HL-60 (cell line): ENCODE results near the gene SORCS2.

Source experiments
- DNase-seq, 2 experiments: peaks; one replicate each; pipeline ENCODE4 v3.0.0-alpha.2; 2010 to 2020; ENCODE audit warnings: low read depth in 1 of 2, low spot score in 1 of 2
- H3K27ac ChIP-seq: fragments of 250-450 bp; sonication (Bioruptor Pico); replicated peaks from 2 replicates; pipeline ENCODE4 v1.5.1; 2020; ENCODE audit warnings: mild to moderate bottlenecking, moderate library complexity
- H3K27me3 ChIP-seq: fragments of 250-450 bp; sonication (Bioruptor Pico); 2 replicates; pipeline ENCODE4 v1.5.1; 2021; ENCODE audit warnings: mild to moderate bottlenecking, moderate library complexity; ENCODE audit not compliant: insufficient read depth, poor library complexity, severe bottlenecking
- H3K4me3 ChIP-seq: replicated peaks from 2 replicates; pipeline ENCODE4 v1.5.1; 2011; ENCODE audit warnings: mild to moderate bottlenecking, control low read depth, low read length; ENCODE audit not compliant: insufficient read depth
- GABPA ChIP-seq: IDR thresholded peaks from 2 replicates; pipeline ENCODE4 v1.6.1; 2012; ENCODE audit warnings: low read depth
- POLR2AphosphoS5 ChIP-seq: IDR thresholded peaks from 2 replicates; pipeline ENCODE4 v1.6.1; 2012; ENCODE audit warnings: low read depth
- REST ChIP-seq: IDR thresholded peaks from 2 replicates; pipeline ENCODE4 v1.6.1; 2012; ENCODE audit warnings: low read depth; ENCODE audit not compliant: insufficient replicate concordance
- SPI1 ChIP-seq: IDR thresholded peaks from 2 replicates; pipeline ENCODE4 v1.6.1; 2012; ENCODE audit warnings: low read depth, mild to moderate bottlenecking, borderline replicate concordance
- TF ChIP-seq, protein P1 (sequence below): IDR thresholded peaks from one replicate; pipeline ENCODE4 v1.5.1; 2011; ENCODE audit warnings: low read length, control low read depth, inconsistent platforms; ENCODE audit not compliant: insufficient read depth

Gene SORCS2

DNA sequence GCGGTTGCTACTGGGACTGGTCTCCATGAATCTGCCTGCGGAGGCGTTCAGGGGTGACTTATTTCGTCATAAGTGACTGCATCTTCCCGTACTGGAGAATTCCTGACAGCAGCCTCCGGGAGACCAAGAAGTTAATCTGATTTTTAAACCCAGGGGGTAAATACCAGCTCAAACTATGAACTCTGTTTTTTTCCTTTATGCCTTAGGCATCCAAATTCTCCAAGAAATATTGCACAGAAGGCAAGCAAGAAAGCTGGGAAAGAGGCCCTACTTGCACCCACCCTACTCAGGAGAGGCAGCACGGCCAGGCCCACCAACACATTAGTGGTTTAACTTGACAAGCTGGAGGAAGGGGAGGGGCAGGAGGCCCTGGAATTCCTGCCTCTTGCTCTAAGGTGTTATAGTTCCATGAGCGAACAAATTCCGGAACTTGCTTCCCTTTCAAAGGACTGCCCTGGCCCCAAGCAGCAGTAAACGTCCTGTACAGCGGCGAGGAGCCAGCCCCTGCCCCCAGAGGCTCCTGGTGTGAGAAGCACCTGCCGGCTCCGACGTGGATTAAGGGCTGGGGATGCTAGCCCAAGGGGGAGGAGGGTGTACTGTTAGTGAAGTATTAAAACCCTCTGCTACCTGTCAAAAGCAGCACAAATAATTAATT, 570.2 kb downstream of the SORCS2 start:
- Histone ChIP-seq H3K4me3 (no peak overlapping the region), H3K27me3 (peaks cover 8% of the 10 kb centered on the region), H3K27ac (no peak overlapping the region)
- TF ChIP-seq REST (no peak), POLR2AphosphoS5 (no peak), SPI1 (no peak), GABPA (no peak)
- TF ChIP-seq, protein P1, sequence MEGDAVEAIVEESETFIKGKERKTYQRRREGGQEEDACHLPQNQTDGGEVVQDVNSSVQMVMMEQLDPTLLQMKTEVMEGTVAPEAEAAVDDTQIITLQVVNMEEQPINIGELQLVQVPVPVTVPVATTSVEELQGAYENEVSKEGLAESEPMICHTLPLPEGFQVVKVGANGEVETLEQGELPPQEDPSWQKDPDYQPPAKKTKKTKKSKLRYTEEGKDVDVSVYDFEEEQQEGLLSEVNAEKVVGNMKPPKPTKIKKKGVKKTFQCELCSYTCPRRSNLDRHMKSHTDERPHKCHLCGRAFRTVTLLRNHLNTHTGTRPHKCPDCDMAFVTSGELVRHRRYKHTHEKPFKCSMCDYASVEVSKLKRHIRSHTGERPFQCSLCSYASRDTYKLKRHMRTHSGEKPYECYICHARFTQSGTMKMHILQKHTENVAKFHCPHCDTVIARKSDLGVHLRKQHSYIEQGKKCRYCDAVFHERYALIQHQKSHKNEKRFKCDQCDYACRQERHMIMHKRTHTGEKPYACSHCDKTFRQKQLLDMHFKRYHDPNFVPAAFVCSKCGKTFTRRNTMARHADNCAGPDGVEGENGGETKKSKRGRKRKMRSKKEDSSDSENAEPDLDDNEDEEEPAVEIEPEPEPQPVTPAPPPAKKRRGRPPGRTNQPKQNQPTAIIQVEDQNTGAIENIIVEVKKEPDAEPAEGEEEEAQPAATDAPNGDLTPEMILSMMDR, result no peak
- no peak for DNase-seq

DNA sequence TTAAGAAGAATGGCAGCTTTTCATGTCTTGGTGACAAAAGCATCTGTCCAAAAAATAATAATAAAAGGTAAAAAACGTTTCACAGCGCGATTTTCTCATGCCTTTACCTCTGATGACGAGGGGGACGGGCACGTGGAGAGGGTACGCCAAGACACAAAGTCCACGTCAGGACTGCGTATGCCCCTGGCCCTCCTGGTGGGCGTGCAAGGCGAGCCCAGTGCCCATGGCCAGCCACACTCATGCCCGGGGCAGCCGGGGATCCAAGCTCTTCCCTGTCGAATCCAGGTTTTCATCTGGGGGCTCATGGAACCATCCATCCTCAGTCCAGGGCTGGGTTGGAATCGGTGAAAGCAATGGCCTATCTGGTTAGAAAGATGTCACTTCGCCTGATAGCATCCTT, 570.8 kb downstream of the SORCS2 start:
- no peak for DNase-seq
- H3K27ac ChIP-seq, result no peak overlapping the region
- H3K4me3 ChIP-seq, result no peak overlapping the region
- TF ChIP-seq GABPA (no peak), SPI1 (no peak), POLR2AphosphoS5 (no peak), REST (no peak)
- TF ChIP-seq, protein P1, result no peak
- peaks cover 8% of the 10 kb centered on the region for H3K27me3 ChIP-seq

- Histone ChIP-seq H3K27ac (no peak overlapping the region), H3K27me3 (peaks cover 8% of the 10 kb centered on the region), H3K4me3 (no peak overlapping the region)
- DNase-seq, result no peak
- no peak for TF ChIP-seq GABPA
- TF ChIP-seq, protein P1, result no peak
- no peak for TF ChIP-seq POLR2AphosphoS5
- no peak for TF ChIP-seq SPI1
- TF ChIP-seq REST, result no peak
Measured at GRCh38 chr4:7763788-7764187, 571.5 kb downstream of the SORCS2 start.
